HG03064 (cell line): ENCODE measurements around the gene INPP5A.

Experiments
- ATAC-seq: cut with Tn5 transposase; IDR thresholded peaks from one replicate; pipeline ENCODE4 v1.9.1; 2021; ENCODE audit warnings: low read depth; ENCODE audit not compliant: unreplicated experiment

INPP5A gene

DNA sequence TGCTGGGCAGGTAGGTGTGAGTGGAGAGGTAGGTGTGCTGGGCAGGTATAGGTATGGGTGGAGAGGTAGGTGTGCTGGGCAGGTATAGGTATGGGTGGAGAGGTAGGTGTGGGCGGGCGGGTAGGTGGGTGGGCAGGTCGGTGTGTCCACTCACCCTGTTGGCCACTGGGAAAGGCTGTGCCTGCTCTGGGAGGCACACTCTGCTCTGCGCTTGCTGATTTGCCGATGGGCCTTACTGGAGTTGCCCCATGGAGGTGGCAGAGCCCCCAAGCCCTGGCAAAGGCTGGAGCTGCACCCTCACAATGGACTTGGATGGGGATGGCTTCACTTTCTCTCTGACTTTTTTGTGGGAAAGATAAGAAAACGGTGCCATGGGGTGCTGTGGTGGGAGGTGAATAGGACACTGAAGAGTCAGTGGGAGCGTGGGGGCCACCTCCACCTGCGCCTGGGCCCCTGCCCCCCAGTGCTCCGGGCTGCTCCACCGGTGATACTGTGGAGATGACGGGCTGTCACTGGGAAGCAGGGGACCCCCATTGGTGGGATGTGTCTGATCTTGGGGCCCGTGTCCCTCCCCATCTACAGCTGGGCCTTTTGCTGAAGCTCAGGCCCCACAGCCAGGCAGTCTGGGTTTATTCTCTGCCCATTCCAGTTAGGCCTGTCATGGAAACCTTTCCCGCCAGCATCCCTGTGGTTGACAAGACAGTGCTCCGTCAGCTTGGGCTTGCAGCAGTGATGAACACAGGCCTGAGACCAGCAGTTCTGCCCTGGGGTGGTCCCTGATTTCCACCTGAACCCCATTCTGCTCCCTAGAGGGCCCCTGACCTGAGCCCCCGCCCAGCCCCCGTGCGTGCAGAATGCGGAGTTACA lies 173.4 kb downstream of the INPP5A start:
- no peak for ATAC-seq

DNA sequence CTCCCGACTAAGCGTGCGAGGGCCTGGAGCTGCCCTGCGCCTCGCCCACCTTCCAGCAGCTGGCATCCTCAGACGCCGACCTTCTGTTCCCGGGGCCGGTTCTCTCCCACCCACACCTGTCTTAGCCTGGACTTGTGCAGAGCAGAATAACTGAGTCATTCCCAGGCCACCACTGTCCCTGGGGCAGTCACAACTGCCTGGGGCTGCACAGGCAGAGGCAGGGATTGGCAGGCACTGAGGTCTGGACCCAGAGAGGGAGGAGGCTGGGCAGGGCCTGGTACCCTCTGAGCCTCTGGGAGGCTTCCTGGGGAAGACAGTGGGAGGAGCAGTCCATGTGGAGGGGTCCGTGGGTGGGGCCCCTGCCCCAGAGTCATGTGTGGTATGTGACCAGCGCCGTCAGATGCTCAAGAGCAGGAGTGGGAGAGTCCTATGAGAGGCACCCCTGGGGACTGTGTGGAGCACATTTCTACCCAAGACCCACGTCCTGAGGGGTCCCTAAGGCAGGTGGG lies 174.1 kb downstream of the INPP5A start:
- no peak for ATAC-seq

DNA sequence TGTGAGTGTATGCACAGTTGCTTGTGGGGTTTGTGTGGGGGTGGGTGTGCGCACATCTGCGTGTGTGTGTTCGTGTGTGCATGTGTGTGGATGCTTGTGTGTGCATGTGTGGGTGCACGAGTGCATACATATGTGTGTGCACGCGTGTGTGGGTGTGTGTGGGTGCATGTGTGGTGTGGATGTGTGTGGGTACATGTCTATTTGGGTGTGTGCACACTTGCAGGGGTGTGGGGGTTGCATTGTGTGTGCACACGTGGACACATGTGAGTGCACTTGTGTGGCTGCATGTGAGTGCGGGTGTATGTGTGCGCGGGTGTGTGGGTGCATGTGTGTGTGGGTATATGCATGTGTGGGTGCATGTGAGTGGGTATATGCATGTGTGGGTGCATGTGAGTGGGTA lies 174.7 kb downstream of the INPP5A start:
- ATAC-seq, result no peak

DNA sequence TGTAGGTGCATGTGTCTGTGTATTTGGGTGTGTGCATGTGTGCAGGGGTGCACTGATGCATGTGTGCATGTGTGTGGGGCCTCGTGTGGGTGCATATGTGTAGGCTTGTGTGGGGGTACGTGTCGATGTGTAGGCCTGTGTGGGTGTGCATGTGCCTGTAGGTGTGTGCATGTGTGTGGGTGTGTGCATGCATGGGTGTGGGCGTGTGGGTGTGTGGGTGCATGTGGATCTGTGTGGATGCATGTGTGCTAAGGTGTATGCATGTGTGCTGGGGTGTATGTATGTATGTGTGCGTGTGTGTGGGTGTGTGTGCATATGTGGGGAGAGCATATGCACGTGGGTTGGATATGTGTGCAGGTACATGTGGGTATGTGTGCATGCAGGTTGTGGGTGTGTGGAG lies 175.2 kb downstream of the INPP5A start:
- no peak for ATAC-seq

DNA sequence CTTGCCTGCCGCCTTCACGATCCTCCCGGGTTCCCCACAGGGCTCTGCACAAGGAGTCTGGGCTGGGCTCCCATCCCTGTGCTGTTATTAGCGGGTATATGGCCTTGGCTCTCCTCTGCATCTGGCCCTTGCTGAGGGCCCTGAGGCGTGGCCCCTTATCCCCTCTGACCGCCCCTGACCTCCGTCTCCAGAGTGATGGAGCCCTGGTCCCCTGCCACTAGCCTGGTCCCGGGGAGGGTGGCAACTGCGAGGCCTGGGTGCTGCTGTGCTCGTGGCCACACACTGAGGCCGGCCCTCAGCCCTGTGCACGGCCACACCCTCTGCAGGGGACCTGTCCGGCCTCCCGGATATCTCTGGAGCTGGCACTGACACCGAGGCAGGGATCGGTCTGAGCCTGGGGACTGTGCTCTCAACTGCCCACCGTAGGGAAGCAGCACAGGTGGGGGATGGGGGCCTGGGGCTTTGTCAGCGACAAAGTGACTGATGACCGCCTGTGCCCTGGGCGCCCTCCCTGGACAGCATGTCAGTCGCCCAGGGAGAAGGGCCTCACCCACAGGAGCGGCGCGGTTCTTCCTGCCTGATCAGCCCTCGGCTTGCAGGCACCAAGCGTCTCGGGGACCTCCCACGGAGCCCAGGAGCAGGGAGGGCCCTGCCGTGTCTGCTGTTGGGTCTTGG lies 176.0 kb downstream of the INPP5A start:
- no peak for ATAC-seq

DNA sequence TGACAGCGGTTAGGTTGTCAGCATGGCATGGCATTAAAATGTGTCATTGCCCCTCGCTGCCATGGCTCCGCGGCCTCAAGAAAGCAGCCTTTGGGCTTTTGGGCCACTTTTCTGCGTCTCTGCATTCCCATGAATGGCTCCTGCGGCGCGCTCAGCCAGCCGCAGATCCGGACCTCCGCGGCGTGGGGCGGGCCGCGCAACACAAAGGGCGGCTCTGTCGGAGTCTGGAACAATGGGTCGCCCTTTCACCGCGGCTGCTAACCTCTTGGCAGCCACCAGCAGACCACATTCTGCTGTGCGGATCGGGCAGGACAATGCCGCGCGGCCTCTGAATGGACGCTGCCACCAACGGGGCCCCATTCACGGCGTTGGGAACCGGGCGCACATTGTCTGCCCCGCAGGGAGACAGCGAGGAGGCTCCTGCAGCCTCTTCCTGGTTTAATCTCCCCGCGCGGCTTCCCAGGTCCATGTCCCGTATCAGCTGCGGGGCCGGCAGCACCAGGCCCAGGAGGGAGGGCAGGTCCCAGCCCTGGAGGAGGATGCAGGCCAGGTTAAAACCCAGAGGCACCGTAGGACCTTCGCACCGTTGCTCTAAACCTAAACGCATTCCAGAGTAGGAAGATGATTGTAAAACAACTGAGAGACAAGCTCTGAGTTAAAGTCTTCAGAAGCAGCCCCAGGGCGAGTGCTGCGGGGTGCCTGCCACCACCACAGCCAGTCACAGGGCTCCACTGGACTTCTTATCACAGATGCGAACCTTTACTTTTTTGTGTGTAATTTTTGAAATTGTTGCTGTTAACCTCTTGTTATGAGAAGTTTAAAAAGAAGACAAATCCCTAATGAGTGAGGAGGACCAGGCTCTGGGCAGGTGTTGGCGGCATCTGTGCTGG lies 176.8 kb downstream of the INPP5A start:
- no peak for ATAC-seq

DNA sequence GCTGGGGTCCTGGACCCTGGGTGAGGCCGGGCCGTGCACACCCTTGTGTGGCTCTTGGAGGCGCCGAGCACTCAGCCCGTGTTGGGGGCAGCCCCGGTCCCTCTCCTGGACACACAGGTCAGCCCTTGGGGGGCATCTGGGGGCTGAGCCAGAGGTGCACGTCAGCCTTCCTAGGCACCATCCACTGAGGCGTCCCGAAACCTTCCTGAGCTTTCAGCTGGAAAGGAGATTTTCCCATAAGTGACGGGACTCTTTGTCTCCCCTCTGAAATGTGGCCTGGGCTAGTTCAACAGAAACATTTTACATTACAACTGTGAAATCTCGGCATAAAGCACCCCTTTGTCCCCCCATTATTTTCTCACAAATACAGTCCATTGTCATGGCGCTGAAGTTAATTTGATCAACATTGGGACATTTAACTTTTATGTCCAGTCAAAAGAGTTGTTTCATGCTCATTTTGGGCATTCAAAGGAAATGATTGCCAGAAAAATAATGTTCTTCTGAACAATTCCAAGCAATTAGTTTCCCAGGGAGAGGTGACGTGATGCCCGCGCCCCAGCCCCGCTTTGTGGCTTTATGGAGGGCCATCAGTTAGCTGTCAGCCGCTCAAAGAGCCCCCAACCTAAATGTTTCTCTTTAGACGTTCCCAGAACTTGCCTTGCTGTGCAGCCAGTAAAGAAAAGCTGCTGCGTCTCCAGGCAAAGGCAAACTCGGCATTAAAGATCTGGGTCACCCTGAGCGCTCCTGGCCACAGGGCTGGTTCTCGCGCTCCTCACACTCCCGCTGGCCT lies 177.6 kb downstream of the INPP5A start:
- ATAC-seq, result no peak

DNA sequence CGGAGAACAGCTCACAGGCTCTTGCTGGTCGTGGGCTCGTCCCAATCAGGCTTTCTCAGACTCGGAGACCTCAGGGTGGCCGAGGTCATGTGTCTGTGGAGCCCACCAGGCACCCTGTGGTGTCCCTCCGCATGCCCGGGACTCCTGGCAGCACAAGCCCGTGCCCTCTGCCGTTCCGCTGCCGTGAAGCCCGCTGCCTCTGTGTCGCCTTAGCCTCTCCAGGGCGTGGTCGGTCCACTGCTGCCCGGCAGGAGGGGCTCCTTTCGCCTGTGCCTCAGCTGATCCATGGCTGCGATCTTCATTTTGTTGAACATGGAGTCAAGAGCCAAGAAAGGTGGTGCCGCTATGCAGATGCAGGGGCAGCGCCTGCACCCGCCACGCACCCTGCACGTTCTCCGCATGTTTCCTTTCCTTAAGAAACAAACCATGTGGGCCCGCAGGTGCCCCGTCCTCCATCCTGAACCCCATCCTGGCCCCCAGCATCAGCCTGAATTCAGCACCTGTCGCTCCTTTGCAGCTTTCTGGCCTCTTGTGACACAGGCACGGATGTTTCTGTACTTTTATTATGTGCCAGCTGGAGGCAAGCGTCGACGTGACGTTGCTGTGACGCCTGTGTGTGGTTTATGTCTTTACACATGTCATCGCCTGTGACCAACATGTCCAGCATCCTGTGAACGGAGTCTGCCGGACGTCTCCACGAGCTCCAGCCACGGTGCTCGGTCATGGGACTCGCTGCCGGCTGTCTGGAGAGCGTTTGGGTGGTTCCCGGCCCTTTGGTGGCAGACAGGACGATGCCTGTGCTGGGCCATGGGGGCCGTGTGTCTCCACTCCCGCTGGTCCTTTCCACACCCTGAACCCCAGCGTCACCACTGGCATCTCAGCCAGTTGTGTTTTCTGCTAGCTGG lies 178.4 kb downstream of the INPP5A start:
- no peak for ATAC-seq

DNA sequence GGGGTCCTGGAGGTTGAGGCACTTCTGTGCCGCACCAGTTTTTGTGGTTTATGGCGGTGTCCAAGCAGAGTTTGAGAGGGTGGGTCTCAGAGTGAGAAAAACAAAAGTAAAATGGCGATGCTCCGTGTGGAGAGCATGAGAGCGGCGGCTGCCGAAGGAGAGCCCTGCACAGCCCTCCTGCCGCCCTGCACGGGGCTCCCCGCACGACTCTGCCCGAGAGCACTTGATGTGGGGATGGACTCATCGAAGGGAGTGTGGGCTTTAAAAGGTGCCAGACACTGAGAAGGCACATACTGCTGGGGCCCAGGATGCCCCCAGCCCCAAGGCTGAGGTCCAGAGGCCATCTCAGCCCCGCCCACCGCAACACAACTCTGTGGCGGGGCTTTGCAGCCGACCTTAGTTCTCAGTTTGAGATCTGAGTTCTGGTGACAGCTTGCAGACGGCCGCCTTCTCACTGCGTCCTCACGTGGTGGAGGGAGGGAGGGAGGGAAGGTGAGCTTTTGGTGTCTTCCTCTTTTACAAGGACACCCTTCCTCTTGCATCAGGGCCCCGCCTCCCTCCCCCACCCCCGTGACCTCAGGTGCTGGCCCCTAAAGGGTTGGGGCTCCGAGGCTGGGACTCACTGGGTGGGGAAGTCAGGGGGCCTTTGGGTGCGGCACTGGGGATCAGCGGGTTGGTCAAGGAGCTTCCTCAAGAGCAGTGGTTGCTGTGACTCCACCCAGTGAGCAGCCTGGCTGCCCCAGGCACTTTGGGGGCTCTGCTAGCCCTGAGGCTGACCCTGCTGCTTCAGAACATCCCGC lies 179.3 kb downstream of the INPP5A start:
- ATAC-seq, result no peak

DNA sequence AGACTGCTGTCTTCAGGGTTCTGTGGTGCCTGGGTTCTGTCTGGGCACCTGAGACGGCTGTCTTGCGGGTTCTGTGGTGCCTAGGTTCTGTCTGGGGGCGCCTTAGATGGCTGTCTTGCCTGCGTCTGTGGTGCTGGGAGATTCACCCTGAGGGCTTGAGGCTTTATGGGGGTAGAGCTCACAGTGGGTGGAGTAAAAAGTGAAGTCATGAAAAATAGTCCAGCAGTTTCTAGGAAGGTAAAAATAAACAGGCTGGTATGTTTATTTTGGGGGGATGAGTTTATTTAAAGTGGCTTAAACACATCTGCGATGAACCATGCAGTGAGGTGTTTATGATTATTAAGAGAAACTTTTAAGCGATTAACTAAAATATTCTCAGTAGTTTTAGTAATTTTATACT lies 184.1 kb downstream of the INPP5A start:
- no peak for ATAC-seq

DNA sequence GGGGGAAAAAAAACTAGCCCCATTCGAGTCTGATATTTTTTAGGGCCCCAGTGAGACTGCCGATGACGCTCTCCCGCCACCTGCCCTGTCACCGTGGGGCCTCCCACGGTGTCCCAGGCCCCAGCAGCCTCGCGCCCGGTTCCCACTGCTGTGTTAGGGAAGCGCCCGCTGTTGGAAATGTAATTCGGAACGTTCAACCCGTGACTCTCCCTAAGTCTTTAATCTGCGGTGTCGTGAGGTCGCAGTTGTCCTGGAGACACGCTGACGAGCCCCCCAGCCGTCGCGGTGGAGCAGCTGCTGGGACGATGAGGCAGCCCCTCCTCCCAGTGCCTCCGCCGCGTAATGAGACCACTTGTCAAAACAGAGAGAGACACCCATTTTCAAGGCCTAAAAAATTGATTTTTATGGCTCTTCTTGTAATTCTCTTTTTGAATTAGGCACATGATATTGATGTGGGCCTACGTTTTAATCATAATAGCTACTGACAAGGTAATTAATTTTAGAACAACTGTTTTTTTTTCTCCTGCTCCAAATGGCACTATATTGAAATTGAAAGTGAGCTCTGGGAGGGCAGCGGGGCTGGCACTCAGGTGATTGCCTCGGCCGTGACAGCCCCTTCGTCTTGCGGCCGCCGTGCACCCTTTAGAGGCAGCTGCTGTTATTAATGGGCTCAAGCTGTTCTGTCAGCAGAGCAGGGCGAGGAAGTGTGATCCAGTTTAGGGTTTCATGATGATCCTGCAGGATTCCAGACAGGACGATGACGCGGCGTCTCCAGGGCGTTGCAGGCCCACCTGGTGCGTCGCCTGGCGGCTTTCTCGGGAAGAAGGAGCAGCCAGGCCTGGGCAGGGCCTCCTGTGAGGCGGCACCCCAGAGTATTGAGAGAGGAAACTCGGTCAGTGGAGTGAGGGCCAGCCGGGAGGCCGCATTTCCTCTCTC lies 185.1 kb downstream of the INPP5A start:
- no peak for ATAC-seq

DNA sequence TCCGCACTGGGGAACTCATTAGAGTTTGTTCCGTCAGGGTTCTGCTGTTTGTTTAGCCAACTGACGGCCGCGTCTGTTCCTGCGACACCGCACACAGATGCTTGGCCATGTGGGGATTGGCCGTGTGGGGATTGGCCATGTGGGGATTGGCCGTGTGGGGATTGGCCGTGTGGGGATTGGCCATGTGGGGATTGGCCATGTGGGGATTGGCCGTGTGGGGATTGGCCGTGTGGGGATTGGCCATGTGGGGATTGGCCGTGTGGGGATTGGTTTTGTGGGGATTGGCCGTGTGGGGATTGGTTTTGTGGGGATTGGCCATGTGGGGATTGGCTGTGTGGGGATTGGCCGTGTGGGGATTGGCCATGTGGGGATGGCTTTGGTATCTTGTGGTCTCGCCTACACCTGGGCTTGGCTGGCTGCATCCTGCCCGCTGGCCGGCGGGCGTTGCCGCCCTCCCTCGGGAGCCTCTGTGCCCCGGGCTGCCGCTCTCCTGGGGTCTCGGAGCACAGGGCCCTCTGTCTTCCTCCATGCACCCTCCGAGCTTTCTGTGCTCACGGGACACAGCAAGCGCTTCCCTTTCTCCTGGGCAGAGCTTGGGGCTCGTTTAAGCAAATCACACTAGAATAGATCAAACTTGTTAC lies 185.9 kb downstream of the INPP5A start:
- no peak for ATAC-seq

DNA sequence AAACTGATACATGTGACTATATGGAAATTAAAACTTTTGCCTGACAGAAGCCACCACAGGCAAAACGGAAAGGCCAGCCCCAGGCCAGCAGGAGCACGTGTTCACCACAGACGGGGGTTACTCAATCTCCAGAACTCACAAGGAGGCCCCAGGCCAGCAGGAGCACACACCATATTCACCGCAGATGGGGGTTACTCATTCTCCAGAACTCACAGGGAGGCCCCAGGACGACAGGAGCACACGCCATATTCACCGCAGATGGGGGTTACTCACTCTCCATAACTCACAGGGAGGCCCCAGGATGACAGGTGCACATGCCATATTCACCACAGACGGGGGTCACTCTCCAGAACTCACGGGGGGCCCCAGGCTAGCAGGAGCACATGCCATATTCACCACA lies 186.9 kb downstream of the INPP5A start:
- ATAC-seq, result no peak

DNA sequence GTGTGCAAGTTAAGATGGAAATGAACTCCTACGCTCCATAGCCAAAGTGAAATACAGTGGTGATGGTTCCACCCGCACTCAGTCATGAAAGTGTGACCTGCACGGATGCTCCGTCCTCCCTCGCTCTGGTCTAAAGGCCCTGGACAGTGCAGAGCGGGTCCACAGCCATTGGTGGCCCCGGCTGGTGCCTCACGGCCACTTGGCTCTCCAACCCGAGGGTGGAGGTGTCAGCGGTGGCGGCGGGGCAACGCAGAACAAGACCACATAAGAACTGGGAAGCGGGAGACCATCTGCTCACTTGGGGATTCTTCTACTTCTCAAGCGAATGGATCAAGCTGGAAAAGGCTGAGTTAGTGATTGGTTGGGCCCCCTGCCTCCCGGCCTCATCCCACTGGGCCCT lies 187.6 kb downstream of the INPP5A start:
- no peak for ATAC-seq

DNA sequence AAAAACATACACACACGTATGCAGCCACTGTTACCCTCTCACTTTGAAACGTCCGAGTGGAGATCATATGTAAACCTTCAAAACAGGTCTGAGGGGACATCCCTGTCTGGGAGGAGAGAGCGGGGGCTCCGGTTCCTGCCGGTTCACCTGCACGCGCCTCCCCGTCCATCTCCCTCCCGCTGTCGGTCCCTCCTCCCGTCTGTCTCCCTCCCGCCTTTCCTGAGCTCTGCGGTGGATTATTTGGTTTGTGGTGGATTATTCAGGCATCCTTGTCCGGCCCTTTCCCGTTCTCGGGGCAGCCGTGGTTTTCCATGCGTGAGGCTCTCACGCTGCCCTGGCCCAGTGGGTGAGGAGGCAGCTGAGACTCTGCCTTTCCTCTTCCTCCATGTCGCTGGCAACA lies 188.6 kb downstream of the INPP5A start:
- ATAC-seq, result no peak

DNA sequence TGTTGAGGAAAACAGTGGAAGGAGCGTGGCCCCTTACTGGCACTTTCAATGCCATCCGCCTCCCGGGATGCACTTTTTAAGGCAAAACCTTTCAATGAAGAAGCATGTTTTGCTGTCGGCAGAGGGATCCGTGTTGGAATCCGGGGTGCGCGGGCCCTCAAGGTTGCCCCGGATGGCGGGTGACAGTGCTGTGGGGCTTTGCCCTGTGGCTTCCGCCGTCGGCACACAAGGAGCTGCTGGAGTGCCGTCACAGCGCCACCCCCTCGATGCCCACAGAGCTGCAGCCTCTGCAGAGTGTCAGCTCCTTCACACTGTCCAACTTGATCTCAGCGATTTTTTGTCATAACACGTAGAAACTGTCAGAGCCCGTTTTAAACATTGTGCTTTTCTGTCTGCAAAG lies 189.4 kb downstream of the INPP5A start:
- ATAC-seq, result no peak

DNA sequence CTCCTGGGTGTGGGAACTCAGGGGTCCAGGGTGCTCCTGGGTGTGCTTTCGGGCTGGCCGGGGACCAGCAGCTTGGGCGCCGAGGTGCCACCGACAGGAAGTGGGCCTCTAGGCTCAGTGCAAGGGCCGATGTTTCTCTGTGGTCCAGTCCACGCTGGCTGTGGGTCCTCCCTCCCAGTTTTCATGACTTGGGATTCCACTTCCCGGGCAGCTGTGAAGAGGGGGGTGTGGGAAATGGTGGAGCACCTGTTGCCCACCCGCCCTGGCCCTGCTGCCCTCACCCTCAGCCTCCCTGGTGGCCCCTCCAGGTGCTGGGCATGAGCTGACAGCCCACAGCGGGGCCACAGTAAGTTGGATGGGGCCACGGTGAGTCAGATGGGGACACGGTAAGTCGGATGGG lies 189.8 kb downstream of the INPP5A start:
- ATAC-seq, result no peak
